GM12878 (cell line): ENCODE results near the gene LRRC23. TPM values are rescaled to one million over a fixed set of nuclear protein-coding genes. Genes with fewer than 3 reads are reported as not detected.

Source experiments
- BCL11A ChIP-seq: IDR thresholded peaks from 2 replicates; pipeline ENCODE4 v1.6.1; 2011; ENCODE audit warnings: low read depth, low read length
- CREM ChIP-seq: IDR thresholded peaks from 2 replicates; pipeline ENCODE4 v1.6.1; 2014; ENCODE audit warnings: antibody characterized with exemption, low read depth
- GATAD2B ChIP-seq: fragments of 450-650 bp; conservative IDR thresholded peaks from 2 replicates; pipeline ENCODE4 v1.6.1; 2017; ENCODE audit warnings: low read depth, mild to moderate bottlenecking, moderate library complexity
- HDAC6 ChIP-seq: fragments of 200-600 bp; sonication (generic); IDR thresholded peaks from one replicate; pipeline ENCODE4 v1.8.0; 2017; ENCODE audit warnings: antibody characterized with exemption; ENCODE audit not compliant: unreplicated experiment
- HDGF ChIP-seq: fragments of 450-650 bp; IDR thresholded peaks from 2 replicates; pipeline ENCODE4 v1.6.1; 2016; ENCODE audit warnings: antibody characterized with exemption
- IKZF2 ChIP-seq, 2 experiments: fragments of 450-650 bp; IDR thresholded peaks; 2 replicates each; pipeline ENCODE4 v1.6.1; 2017; ENCODE audit warnings: mild to moderate bottlenecking in 2 of 2, moderate library complexity in 2 of 2
- SRF ChIP-seq, 2 experiments: IDR thresholded peaks; 2 replicates each; pipeline ENCODE4 v1.6.1; 2011; ENCODE audit warnings: low read depth in 2 of 2, low read length in 2 of 2, mild to moderate bottlenecking in 1 of 2, moderate library complexity in 1 of 2
- USF2 ChIP-seq: IDR thresholded peaks from 2 replicates; pipeline ENCODE4 v1.6.1; 2011; ENCODE audit warnings: low read depth, low read length, improper control_type of control experiment, borderline replicate concordance
- ZBED1 ChIP-seq: IDR thresholded peaks from 2 replicates; pipeline ENCODE4 v1.6.1; 2016; ENCODE audit warnings: borderline replicate concordance
- ZBTB33 ChIP-seq: fragments of 450-650 bp; IDR thresholded peaks from 2 replicates; pipeline ENCODE4 v1.6.1; 2017; ENCODE audit warnings: mild to moderate bottlenecking
- ZNF687 ChIP-seq: fragments of 450-650 bp; IDR thresholded peaks from 2 replicates; pipeline ENCODE4 v1.6.1; 2017; ENCODE audit warnings: mild to moderate bottlenecking, moderate library complexity
- polyA plus RNA-seq, 11 experiments: library from polyadenylated mRNA; depleted of rRNA in 4 of 11; unstranded in 6 of 11; stranded (reverse) in 5 of 11; fragments of >200 nt; fragmentation: Nextera tagmentation in 4 of 11; fragmentation: Illumina TruSeq in 1 of 11; extraction: Ambion mirVana in 4 of 11; extraction: Trizol in 1 of 11; gene quantifications; 1 replicate in 1 of 11; 2 replicates in 10 of 11; pipeline versions ENCODE4 v1.2.1 to v1.2.3, GENCODE V29; 2011 to 2016; ENCODE audit warnings: inconsistent platforms in 2 of 11, missing spikeins in 2 of 11, low read depth in 1 of 11
- total RNA-seq, 4 experiments: library from RNA; depleted of rRNA in 3 of 4; stranded (reverse); fragments of >200 nt in 3 of 4; fragmentation: Illumina TruSeq in 1 of 4; extraction: Trizol in 1 of 4; gene quantifications; 2 replicates each; pipeline versions ENCODE4 v1.2.1 to v1.2.3, GENCODE V29; 2013 to 2021
- TF ChIP-seq, protein P1 (sequence below): fragments of 450-650 bp; formaldehyde crosslinking; IDR thresholded peaks from 2 replicates; pipeline ENCODE4 v1.4.0; 2020; ENCODE audit warnings: mild to moderate bottlenecking, moderate library complexity
- TF ChIP-seq, protein P2 (sequence below): fragments of 450-650 bp; IDR thresholded peaks from 2 replicates; pipeline ENCODE4 v1.6.1; 2016; ENCODE audit warnings: mild to moderate bottlenecking
- TF ChIP-seq, protein P3 (sequence below): fragments of 450-650 bp; conservative IDR thresholded peaks from 2 replicates; pipeline ENCODE4 v1.6.1; 2017; ENCODE audit warnings: mild to moderate bottlenecking, moderate library complexity

Gene LRRC23
- total and polyA plus RNA-seq, 10 of the 15 experiments (the other 5 are each of a cell fraction or from before 2014, with no cell fraction given): 1.4 to 6.9 (median 3.4) TPM

DNA sequence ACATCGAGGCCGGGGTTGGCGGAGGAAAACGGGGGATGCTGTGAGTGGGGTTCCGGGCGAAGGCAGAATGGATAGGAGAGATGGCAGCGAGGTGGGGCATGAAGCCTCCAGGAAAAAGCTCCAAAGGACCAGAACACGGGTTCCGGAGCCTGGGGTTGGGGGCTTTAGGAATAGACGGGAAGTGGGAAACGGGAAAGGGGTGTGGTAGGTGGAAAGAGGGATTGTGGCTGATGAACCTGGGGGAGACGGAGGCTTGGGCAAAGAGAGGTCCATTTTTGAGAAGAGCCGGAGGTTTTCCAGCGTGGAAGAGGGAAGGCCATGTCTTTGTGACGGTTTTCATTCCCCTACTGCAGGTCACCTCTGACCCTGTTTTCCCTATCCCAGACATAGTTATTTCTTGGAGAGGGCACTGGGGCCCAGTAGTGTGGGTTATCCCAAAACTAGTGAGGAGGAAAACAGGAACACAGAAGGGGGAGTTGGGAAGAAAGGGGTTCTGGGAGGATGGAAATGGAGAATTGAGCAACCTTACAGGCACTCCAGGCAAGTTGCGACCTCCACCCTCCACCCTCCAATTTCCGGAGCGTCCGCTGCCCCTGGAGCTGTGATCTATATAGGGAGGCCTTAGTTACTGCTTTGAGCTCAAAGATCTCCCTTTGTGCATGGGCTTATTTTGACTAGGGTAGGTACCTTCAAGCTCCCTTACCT, 24.2 kb downstream of the LRRC23 start (continued):
- TF ChIP-seq GATAD2B (no peak), ZNF687 (no peak), BCL11A (no peak), HDAC6 (no peak), SRF (IDR thresholded peaks at IDR 0.05; ENCODE audit: low read depth in 2 of 2, low read length in 2 of 2) (no peak), IKZF2 (IDR thresholded peaks at IDR 0.05) (peak; percentile 58 to 62; a peak in 3 of 4 replicates), USF2 (no peak), HDGF (0 out of 2 replicates have a peak, but pooled peaks have one; percentile 36), ZBTB33 (no peak), CREM (no peak), ZBED1 (no peak)
- TF ChIP-seq, protein P1, sequence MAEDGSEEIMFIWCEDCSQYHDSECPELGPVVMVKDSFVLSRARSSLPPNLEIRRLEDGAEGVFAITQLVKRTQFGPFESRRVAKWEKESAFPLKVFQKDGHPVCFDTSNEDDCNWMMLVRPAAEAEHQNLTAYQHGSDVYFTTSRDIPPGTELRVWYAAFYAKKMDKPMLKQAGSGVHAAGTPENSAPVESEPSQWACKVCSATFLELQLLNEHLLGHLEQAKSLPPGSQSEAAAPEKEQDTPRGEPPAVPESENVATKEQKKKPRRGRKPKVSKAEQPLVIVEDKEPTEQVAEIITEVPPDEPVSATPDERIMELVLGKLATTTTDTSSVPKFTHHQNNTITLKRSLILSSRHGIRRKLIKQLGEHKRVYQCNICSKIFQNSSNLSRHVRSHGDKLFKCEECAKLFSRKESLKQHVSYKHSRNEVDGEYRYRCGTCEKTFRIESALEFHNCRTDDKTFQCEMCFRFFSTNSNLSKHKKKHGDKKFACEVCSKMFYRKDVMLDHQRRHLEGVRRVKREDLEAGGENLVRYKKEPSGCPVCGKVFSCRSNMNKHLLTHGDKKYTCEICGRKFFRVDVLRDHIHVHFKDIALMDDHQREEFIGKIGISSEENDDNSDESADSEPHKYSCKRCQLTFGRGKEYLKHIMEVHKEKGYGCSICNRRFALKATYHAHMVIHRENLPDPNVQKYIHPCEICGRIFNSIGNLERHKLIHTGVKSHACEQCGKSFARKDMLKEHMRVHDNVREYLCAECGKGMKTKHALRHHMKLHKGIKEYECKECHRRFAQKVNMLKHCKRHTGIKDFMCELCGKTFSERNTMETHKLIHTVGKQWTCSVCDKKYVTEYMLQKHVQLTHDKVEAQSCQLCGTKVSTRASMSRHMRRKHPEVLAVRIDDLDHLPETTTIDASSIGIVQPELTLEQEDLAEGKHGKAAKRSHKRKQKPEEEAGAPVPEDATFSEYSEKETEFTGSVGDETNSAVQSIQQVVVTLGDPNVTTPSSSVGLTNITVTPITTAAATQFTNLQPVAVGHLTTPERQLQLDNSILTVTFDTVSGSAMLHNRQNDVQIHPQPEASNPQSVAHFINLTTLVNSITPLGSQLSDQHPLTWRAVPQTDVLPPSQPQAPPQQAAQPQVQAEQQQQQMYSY (CRISPR knock-in tag): no peak
- TF ChIP-seq, protein P2, sequence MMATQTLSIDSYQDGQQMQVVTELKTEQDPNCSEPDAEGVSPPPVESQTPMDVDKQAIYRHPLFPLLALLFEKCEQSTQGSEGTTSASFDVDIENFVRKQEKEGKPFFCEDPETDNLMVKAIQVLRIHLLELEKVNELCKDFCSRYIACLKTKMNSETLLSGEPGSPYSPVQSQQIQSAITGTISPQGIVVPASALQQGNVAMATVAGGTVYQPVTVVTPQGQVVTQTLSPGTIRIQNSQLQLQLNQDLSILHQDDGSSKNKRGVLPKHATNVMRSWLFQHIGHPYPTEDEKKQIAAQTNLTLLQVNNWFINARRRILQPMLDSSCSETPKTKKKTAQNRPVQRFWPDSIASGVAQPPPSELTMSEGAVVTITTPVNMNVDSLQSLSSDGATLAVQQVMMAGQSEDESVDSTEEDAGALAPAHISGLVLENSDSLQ: no peak
- TF ChIP-seq, protein P3, sequence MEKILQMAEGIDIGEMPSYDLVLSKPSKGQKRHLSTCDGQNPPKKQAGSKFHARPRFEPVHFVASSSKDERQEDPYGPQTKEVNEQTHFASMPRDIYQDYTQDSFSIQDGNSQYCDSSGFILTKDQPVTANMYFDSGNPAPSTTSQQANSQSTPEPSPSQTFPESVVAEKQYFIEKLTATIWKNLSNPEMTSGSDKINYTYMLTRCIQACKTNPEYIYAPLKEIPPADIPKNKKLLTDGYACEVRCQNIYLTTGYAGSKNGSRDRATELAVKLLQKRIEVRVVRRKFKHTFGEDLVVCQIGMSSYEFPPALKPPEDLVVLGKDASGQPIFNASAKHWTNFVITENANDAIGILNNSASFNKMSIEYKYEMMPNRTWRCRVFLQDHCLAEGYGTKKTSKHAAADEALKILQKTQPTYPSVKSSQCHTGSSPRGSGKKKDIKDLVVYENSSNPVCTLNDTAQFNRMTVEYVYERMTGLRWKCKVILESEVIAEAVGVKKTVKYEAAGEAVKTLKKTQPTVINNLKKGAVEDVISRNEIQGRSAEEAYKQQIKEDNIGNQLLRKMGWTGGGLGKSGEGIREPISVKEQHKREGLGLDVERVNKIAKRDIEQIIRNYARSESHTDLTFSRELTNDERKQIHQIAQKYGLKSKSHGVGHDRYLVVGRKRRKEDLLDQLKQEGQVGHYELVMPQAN: no peak
